HepG2 (cell line): ENCODE measurements around the gene RPS19. TPM values are rescaled to one million over a fixed set of nuclear protein-coding genes. Genes with fewer than 3 reads are reported as not detected.

Experiments used
- NCOA1 ChIP-seq: sonication (generic); formaldehyde crosslinking; IDR thresholded peaks from 2 replicates; pipeline ENCODE4 v1.9.0; 2021; ENCODE audit warnings: missing genetic modification reagents
- POLR2G ChIP-seq: fragments of 200-400 bp; formaldehyde crosslinking; IDR thresholded peaks from 2 replicates; pipeline ENCODE4 v1.6.1; 2018; ENCODE audit warnings: mild to moderate bottlenecking, low read depth, low read length, moderate library complexity
- RELA ChIP-seq: sonication (generic); formaldehyde crosslinking; IDR thresholded peaks from 2 replicates; pipeline ENCODE4 v1.4.0; 2020; ENCODE audit warnings: missing genetic modification reagents
- RXRA ChIP-seq: sonication (generic); formaldehyde crosslinking; IDR thresholded peaks from 2 replicates; pipeline ENCODE4 v1.5.1; 2020; ENCODE audit warnings: missing genetic modification reagents
- ZEB1 ChIP-seq: IDR thresholded peaks from 2 replicates; pipeline ENCODE4 v1.6.1; 2012; ENCODE audit warnings: mild to moderate bottlenecking, low read depth, inconsistent platforms; ENCODE audit not compliant: insufficient replicate concordance
- ZNF232 ChIP-seq: sonication (generic); formaldehyde crosslinking; IDR thresholded peaks from 2 replicates; pipeline ENCODE4 v1.4.0; 2020; ENCODE audit warnings: missing genetic modification reagents, borderline replicate concordance
- ZNF30 ChIP-seq: sonication (generic); formaldehyde crosslinking; IDR thresholded peaks from 2 replicates; pipeline ENCODE4 v1.5.0; 2020; ENCODE audit warnings: mild to moderate bottlenecking, missing genetic modification reagents
- polyA plus RNA-seq, 8 experiments: library from polyadenylated mRNA; depleted of rRNA in 3 of 8; stranded (reverse) in 7 of 8; unstranded in 1 of 8; fragments of >200 nt; fragmentation: Illumina TruSeq in 4 of 8; extraction: Trizol in 4 of 8; gene quantifications; 2 replicates each; pipeline versions ENCODE4 v1.2.1 to v1.2.3, GENCODE V29; 2011 to 2016; ENCODE audit warnings: low read depth in 4 of 8, missing spikeins in 1 of 8, mixed read lengths in 1 of 8; ENCODE audit not compliant: insufficient read depth in 1 of 8
- total RNA-seq, 5 experiments: library from RNA; depleted of rRNA; stranded (reverse); fragments of >200 nt; fragmentation: Illumina TruSeq; extraction: Trizol; gene quantifications; 2 replicates each; pipeline ENCODE4 v1.2.3, GENCODE V29; 2016; ENCODE audit warnings: low read depth in 1 of 5
- TF ChIP-seq, protein P1 (sequence below): sonication (generic); formaldehyde crosslinking; IDR thresholded peaks from 2 replicates; pipeline ENCODE4 v1.4.0; 2020; ENCODE audit warnings: missing genetic modification reagents
- TF ChIP-seq, protein P2 (sequence below): IDR thresholded peaks from 2 replicates; pipeline ENCODE4 v1.6.1; 2016; ENCODE audit warnings: low read depth, borderline replicate concordance
- TF ChIP-seq, protein P3 (sequence below): sonication (generic); formaldehyde crosslinking; IDR thresholded peaks from 2 replicates; pipeline ENCODE4 v1.5.0; 2020; ENCODE audit warnings: mild to moderate bottlenecking, missing genetic modification reagents, borderline replicate concordance
- TF ChIP-seq, protein P4 (sequence below): sonication (generic); formaldehyde crosslinking; IDR thresholded peaks from 2 replicates; pipeline ENCODE4 v1.5.1; 2020; ENCODE audit warnings: mild to moderate bottlenecking, missing genetic modification reagents, borderline replicate concordance

RPS19 gene
- total and polyA plus RNA-seq, 2 of the 13 experiments (the other 11 are each of a cell fraction or from before 2014, with no cell fraction given): 1,983 to 4,758 TPM

DNA sequence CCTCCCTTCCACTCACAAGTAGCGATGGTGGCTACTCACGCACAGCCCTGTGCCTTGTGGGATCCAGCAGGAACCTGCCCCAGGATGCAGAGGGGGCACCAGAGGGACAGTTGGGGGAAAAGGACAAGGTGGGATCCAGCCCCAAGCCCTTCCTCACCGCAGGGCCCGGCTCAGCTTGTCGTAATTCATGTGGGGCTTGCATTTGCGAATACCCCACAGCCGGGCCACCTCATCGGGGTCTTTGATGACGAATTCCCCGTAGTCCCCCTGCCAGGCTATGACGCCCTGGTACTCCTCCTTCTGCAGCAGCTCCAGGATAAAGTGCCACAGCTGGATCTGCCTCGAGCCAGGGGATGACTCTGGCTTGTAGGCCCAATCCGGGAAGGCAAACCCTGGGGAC lies 49.7 kb downstream of the RPS19 start (continued):
- TF ChIP-seq, protein P1, sequence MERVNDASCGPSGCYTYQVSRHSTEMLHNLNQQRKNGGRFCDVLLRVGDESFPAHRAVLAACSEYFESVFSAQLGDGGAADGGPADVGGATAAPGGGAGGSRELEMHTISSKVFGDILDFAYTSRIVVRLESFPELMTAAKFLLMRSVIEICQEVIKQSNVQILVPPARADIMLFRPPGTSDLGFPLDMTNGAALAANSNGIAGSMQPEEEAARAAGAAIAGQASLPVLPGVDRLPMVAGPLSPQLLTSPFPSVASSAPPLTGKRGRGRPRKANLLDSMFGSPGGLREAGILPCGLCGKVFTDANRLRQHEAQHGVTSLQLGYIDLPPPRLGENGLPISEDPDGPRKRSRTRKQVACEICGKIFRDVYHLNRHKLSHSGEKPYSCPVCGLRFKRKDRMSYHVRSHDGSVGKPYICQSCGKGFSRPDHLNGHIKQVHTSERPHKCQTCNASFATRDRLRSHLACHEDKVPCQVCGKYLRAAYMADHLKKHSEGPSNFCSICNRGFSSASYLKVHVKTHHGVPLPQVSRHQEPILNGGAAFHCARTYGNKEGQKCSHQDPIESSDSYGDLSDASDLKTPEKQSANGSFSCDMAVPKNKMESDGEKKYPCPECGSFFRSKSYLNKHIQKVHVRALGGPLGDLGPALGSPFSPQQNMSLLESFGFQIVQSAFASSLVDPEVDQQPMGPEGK (CRISPR knock-in tag): no peak
- TF ChIP-seq POLR2G: no peak; the same call in 1 of the 2 replicates
- no peak for TF ChIP-seq ZEB1
- no peak for TF ChIP-seq ZNF30 (CRISPR knock-in tag)
- no peak for TF ChIP-seq ZNF232 (CRISPR knock-in tag)
- TF ChIP-seq, protein P2, sequence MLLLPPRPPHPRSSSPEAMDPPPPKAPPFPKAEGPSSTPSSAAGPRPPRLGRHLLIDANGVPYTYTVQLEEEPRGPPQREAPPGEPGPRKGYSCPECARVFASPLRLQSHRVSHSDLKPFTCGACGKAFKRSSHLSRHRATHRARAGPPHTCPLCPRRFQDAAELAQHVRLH: no peak
- TF ChIP-seq RXRA (CRISPR knock-in tag): no peak
- no peak for TF ChIP-seq NCOA1
- TF ChIP-seq, protein P3, sequence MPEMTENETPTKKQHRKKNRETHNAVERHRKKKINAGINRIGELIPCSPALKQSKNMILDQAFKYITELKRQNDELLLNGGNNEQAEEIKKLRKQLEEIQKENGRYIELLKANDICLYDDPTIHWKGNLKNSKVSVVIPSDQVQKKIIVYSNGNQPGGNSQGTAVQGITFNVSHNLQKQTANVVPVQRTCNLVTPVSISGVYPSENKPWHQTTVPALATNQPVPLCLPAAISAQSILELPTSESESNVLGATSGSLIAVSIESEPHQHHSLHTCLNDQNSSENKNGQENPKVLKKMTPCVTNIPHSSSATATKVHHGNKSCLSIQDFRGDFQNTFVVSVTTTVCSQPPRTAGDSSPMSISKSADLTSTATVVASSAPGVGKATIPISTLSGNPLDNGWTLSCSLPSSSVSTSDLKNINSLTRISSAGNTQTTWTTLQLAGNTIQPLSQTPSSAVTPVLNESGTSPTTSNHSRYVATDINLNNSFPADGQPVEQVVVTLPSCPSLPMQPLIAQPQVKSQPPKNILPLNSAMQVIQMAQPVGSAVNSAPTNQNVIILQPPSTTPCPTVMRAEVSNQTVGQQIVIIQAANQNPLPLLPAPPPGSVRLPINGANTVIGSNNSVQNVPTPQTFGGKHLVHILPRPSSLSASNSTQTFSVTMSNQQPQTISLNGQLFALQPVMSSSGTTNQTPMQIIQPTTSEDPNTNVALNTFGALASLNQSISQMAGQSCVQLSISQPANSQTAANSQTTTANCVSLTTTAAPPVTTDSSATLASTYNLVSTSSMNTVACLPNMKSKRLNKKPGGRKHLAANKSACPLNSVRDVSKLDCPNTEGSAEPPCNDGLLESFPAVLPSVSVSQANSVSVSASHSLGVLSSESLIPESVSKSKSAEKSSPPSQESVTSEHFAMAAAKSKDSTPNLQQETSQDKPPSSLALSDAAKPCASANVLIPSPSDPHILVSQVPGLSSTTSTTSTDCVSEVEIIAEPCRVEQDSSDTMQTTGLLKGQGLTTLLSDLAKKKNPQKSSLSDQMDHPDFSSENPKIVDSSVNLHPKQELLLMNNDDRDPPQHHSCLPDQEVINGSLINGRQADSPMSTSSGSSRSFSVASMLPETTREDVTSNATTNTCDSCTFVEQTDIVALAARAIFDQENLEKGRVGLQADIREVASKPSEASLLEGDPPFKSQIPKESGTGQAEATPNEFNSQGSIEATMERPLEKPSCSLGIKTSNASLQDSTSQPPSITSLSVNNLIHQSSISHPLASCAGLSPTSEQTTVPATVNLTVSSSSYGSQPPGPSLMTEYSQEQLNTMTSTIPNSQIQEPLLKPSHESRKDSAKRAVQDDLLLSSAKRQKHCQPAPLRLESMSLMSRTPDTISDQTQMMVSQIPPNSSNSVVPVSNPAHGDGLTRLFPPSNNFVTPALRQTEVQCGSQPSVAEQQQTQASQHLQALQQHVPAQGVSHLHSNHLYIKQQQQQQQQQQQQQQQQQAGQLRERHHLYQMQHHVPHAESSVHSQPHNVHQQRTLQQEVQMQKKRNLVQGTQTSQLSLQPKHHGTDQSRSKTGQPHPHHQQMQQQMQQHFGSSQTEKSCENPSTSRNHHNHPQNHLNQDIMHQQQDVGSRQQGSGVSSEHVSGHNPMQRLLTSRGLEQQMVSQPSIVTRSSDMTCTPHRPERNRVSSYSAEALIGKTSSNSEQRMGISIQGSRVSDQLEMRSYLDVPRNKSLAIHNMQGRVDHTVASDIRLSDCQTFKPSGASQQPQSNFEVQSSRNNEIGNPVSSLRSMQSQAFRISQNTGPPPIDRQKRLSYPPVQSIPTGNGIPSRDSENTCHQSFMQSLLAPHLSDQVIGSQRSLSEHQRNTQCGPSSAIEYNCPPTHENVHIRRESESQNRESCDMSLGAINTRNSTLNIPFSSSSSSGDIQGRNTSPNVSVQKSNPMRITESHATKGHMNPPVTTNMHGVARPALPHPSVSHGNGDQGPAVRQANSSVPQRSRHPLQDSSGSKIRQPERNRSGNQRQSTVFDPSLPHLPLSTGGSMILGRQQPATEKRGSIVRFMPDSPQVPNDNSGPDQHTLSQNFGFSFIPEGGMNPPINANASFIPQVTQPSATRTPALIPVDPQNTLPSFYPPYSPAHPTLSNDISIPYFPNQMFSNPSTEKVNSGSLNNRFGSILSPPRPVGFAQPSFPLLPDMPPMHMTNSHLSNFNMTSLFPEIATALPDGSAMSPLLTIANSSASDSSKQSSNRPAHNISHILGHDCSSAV (CRISPR knock-in tag): no peak
- TF ChIP-seq, protein P4, sequence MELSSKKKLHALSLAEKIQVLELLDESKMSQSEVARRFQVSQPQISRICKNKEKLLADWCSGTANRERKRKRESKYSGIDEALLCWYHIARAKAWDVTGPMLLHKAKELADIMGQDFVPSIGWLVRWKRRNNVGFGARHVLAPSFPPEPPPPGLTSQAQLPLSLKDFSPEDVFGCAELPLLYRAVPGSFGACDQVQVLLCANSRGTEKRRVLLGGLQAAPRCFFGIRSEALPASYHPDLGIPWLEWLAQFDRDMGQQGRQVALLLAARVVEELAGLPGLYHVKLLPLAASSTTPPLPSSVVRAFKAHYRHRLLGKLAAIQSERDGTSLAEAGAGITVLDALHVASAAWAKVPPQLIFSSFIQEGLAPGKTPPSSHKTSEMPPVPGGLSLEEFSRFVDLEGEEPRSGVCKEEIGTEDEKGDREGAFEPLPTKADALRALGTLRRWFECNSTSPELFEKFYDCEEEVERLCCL (CRISPR knock-in tag): no peak
- TF ChIP-seq RELA (CRISPR knock-in tag): no peak
